Measurements from ENCODE around the gene SMAD6. TPM values are rescaled to one million over a fixed set of nuclear protein-coding genes. Genes with fewer than 3 reads are reported as not detected.
A peak's percentile ranks its signal among the peaks of the same experiment; 100 is the strongest.

SMAD6 gene
- total and polyA plus RNA-seq, 11 donors, result 10.4 to 65.9 (median 20.6) TPM

DNA sequence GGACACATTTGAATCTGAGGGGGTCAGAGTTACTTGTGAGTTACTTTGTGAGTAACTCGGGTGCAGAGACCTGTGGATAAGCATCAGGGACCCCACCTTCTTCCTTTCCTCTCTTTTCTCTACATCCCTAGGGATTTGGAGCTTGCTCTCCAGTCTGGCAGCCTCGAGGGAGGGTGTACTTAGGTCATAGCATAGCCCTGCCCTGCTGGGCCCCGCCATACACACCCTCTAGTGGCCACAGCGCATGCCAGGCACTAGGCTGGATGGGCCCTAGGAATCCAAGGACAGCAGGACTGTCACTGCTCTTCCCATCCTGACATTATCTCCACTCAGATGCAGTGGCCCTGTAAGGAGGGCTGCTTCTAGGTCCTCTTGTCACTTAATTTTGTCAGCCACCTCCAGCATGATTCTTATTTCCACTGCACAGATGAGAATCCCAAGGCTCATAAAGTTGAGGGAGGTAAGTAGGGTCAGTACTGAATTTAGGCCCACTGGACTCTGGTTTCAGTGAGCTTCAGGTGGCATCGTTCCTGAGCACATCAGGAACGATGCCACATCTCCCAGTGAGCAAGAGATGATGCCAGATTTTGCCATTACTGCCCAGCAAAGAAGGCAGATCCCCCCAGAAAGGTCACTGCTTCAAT, 3.6 kb upstream of the SMAD6 start:
- H3K9me3 ChIP-seq, result no peaks in the 10 kb centered on the region
- H3K4me3 ChIP-seq, result no peak overlapping the region
- peak; percentile 31 to 67 (median 52) for ATAC-seq
- no peaks in the 10 kb centered on the region for H3K36me3 ChIP-seq
- WGBS, 4 donors, result 22 to 40% (median 30%) methylated on average over 6 of the region's 6 CpGs
- H3K4me1 ChIP-seq, result peaks cover 0 to 28% (median 13%) of the 10 kb centered on the region in 12 donors
- peak overlapping the region in 10 of 12 donors; percentile 3 to 70 (median 34) for H3K27ac ChIP-seq
- intact Hi-C loops (cut with DNase I), result loop anchor here (1.0 to 5.0 kb wide), 5 partner anchors 36 to 96 kb away; no protein-coding TSS in a partner anchor
- peaks cover 0 to 11% (median 0%) of the 10 kb centered on the region in 9 donors for H3K27me3 ChIP-seq
- DNase-seq, result peak; percentile 74 to 85 (median 80)
- TF ChIP-seq POLR2A (IDR thresholded peaks at IDR 0.05), result no peak
- TF ChIP-seq, protein P1, sequence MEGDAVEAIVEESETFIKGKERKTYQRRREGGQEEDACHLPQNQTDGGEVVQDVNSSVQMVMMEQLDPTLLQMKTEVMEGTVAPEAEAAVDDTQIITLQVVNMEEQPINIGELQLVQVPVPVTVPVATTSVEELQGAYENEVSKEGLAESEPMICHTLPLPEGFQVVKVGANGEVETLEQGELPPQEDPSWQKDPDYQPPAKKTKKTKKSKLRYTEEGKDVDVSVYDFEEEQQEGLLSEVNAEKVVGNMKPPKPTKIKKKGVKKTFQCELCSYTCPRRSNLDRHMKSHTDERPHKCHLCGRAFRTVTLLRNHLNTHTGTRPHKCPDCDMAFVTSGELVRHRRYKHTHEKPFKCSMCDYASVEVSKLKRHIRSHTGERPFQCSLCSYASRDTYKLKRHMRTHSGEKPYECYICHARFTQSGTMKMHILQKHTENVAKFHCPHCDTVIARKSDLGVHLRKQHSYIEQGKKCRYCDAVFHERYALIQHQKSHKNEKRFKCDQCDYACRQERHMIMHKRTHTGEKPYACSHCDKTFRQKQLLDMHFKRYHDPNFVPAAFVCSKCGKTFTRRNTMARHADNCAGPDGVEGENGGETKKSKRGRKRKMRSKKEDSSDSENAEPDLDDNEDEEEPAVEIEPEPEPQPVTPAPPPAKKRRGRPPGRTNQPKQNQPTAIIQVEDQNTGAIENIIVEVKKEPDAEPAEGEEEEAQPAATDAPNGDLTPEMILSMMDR (IDR thresholded peaks at IDR 0.05), result peak; percentile 71 to 89 (median 78)

DNA sequence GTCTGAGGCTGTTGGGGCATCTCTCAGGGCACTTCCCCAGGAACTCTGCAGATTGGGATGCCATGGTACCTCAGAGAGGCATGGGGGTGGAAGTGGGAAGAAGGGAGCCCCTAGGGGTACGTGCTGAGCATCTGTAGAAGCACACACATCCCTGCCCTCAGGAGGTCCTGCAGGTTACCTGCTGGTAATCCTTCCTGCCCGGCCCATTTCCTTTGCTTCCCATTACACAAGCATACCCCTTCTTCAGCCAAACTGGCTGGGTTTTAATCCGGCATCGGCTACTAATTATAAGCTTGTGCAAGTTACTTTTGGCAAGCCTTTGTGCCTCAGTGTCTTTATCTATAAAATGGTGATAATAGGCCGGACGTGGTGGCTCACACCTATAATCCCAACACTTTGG, 3.1 kb upstream of the SMAD6 start:
- DNase-seq (no peak), ATAC-seq (no peak)
- peak overlapping the region in 9 of 12 donors; percentile 20 to 70 (median 37) for H3K27ac ChIP-seq
- no peak overlapping the region for H3K4me3 ChIP-seq
- peaks cover 0 to 30% (median 13%) of the 10 kb centered on the region in 12 donors for H3K4me1 ChIP-seq
- H3K27me3 ChIP-seq, result peaks cover 0 to 16% (median 0%) of the 10 kb centered on the region in 9 donors
- no peaks in the 10 kb centered on the region for H3K9me3 ChIP-seq
- H3K36me3 ChIP-seq, result no peaks in the 10 kb centered on the region
- 57 to 69% (median 62%) methylated on average over 6 of the region's 6 CpGs for WGBS, 4 donors
- TF ChIP-seq POLR2A (IDR thresholded peaks at IDR 0.05), result no peak
- TF ChIP-seq, protein P1 (IDR thresholded peaks at IDR 0.05), result no peak
- intact Hi-C loops (cut with DNase I), result loop anchor here (1.0 to 5.0 kb wide), 5 partner anchors 37 to 97 kb away; no protein-coding TSS in a partner anchor

DNA sequence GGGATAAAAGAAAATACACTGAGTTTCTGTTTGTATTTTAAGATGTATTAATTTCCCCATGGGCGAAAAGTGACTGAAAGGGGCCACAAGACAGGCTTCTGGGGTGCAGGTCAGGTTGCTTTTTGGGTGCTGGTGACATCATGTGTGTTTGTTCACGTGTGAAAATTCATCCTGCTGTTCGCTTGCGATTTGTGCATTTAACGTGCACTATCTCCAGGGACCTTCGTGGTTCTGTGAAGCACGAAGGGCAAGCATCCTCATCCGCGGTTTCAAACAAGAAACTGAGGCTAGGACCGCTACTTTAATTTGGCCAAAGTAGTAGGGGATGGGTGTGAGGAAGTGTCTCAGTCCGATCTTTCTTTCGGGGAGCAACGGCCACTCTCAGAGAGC, 1.6 kb upstream of the SMAD6 start:
- Histone ChIP-seq H3K9me3 (no peaks in the 10 kb centered on the region), H3K27me3 (peaks cover 0 to 27% (median 0%) of the 10 kb centered on the region in 9 donors), H3K4me1 (peaks cover 0 to 44% (median 21%) of the 10 kb centered on the region in 12 donors), H3K36me3 (no peaks in the 10 kb centered on the region), H3K27ac (peak overlapping the region in 11 of 12 donors; percentile 18 to 95 (median 60)), H3K4me3 (peak overlapping the region in 11 of 12 donors; percentile 35 to 90 (median 68))
- ATAC-seq (no peak), DNase-seq (no peak)
- 18 to 31% (median 21%) methylated on average over 13 of the region's 13 CpGs for WGBS, 4 donors
- intact Hi-C loops (cut with DNase I), result loop anchor here in 7 of 10 donors (2.0 to 10.0 kb wide), 10 partner anchors 42 to 154 kb away; no protein-coding TSS in a partner anchor
- TF ChIP-seq POLR2A (IDR thresholded peaks at IDR 0.05), result no peak
- TF ChIP-seq, protein P1 (IDR thresholded peaks at IDR 0.05), result no peak

DNA sequence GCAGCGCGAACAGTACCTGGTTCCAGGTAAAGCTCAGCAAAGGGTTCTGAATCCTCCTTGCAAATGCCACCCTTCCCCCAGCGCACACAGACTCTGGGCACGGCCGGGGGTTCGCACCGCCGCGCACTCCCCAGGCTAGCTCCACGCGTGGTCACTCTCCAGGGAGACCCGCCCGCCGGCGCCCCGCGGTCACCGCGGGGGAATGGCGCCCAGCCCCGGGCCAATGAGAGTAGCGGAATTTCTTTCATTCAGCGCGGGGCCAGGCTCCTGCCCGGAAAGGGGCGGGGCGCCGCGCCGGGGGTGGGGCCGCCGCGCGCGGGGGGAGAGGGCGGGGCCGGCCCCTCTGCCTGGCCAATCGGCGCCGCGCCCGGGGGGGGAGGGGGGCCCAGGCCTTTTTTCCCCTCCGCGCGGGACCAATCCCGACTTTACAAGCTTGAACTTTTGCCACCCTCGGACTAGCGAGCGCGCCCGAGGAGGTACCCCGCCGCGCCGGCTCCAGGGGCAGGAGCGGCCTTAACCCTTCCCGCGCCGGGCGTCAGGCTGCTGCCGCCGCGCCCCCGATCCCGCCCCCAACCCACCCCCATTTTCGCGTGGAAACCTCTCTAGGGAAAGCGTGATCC, 1.1 kb upstream of the SMAD6 start:
- intact Hi-C loops (cut with DNase I), result loop anchor here in 7 of 10 donors (2.0 to 10.0 kb wide), 10 partner anchors 41 to 154 kb away; no protein-coding TSS in a partner anchor
- ATAC-seq, result peak; percentile 62 to 82 (median 78)

More for the DNA sequence above, 1.1 kb upstream of the SMAD6 start:
- peak overlapping the region; percentile 50 to 90 (median 74) for H3K4me3 ChIP-seq
- peak; percentile 96 to 97 (median 97) for DNase-seq
- no peaks in the 10 kb centered on the region for H3K36me3 ChIP-seq
- peak overlapping the region; percentile 45 to 95 (median 90) for H3K27ac ChIP-seq
- WGBS, 4 donors, result 0 to 1% (median 1%) methylated on average over 10 to 68 of the region's 68 CpGs
- peaks cover 0 to 27% (median 0%) of the 10 kb centered on the region in 9 donors for H3K27me3 ChIP-seq
- peak in 1 of 2 donors; percentile 48 for TF ChIP-seq POLR2A (IDR thresholded peaks at IDR 0.05)
- TF ChIP-seq, protein P1 (IDR thresholded peaks at IDR 0.05), result no peak
- H3K4me1 ChIP-seq, result peaks cover 0 to 47% (median 26%) of the 10 kb centered on the region in 12 donors
- H3K9me3 ChIP-seq, result no peaks in the 10 kb centered on the region

Data from heart left ventricle (tissue), 16 donors.